Neural cell (in vitro differentiated cells): Measurements from ENCODE around the gene MICAL2. TPM values are rescaled to one million over a fixed set of nuclear protein-coding genes. Genes with fewer than 3 reads are reported as not detected.

Source experiments
- H2AFZ ChIP-seq: fragments of 200-600, 300-800 bp; sonication (generic), shearing (Covaris generic); 2 replicates; pipeline ENCODE4 v1.6.0; 2014; ENCODE audit warnings: low read depth, mild to moderate bottlenecking, antibody characterized with exemption, low read length, moderate library complexity
- H3F3A ChIP-seq: fragments of 200-600 bp; shearing (Covaris generic); 2 replicates; pipeline ENCODE4 v1.6.1; 2016; ENCODE audit warnings: mild to moderate bottlenecking, moderate library complexity, mixed read lengths, antibody characterized with exemption, low read length; ENCODE audit not compliant: insufficient read depth, poor library complexity, severe bottlenecking
- H3K27ac ChIP-seq: fragments of 200-600, 300-800 bp; sonication (generic), shearing (Covaris generic); 2 replicates; pipeline ENCODE4 v1.5.1; 2014; ENCODE audit warnings: mild to moderate bottlenecking, low read length, moderate library complexity
- H3K27me3 ChIP-seq: fragments of 300-800, 200-600 bp; sonication (generic), shearing (Covaris generic); 2 replicates; pipeline ENCODE4 v1.6.0; 2014; ENCODE audit warnings: mild to moderate bottlenecking, low read depth, low read length, moderate library complexity; ENCODE audit not compliant: insufficient read depth
- H3K36me3 ChIP-seq: fragments of 300-800, 200-600 bp; sonication (generic), shearing (Covaris generic); 2 replicates; pipeline ENCODE4 v1.5.1; 2014; ENCODE audit warnings: mild to moderate bottlenecking, antibody characterized with exemption, low read length, moderate library complexity; ENCODE audit not compliant: insufficient read depth
- H3K4me2 ChIP-seq: fragments of 300-800, 200-600 bp; sonication (generic), shearing (Covaris generic); 2 replicates; pipeline ENCODE4 v1.6.0; 2014; ENCODE audit warnings: mild to moderate bottlenecking, low read length
- H3K4me3 ChIP-seq: fragments of 300-800, 200-600 bp; sonication (generic), shearing (Covaris generic); 2 replicates; pipeline ENCODE4 v1.5.1; 2014; ENCODE audit warnings: mild to moderate bottlenecking, low read length, moderate library complexity
- H3K79me2 ChIP-seq: fragments of 200-600 bp; shearing (Covaris generic); replicated peaks from 2 replicates; pipeline ENCODE4 v1.6.0; 2014; ENCODE audit warnings: mild to moderate bottlenecking, low read length, moderate library complexity; ENCODE audit not compliant: insufficient read depth
- H3K9ac ChIP-seq: fragments of 300-800, 200-600 bp; sonication (generic), shearing (Covaris generic); 2 replicates; pipeline ENCODE4 v1.6.1; 2016; ENCODE audit warnings: mild to moderate bottlenecking, low read length, mixed read lengths
- H3K9me2 ChIP-seq: fragments of 200-600 bp; shearing (Covaris generic); 2 replicates; pipeline ENCODE4 v1.6.1; 2016; ENCODE audit warnings: mild to moderate bottlenecking, low read length, mixed read lengths; ENCODE audit not compliant: insufficient read depth
- H3K9me3 ChIP-seq: fragments of 200-600, 300-800 bp; sonication (generic), shearing (Covaris generic); 2 replicates; pipeline ENCODE4 v1.6.1; 2016; ENCODE audit warnings: mild to moderate bottlenecking, mixed run types, low read length, moderate library complexity, mixed read lengths
- H4K20me1 ChIP-seq: fragments of 200-600 bp; shearing (Covaris generic); 2 replicates; pipeline ENCODE4 v1.6.1; 2016; ENCODE audit warnings: mild to moderate bottlenecking, mixed run types; ENCODE audit not compliant: insufficient read depth
- CTCF ChIP-seq: fragments of 450-650 bp; IDR thresholded peaks from 2 replicates; pipeline ENCODE4 v1.5.1; 2014; ENCODE audit warnings: antibody characterized with exemption, mild to moderate bottlenecking, moderate library complexity; ENCODE audit not compliant: poor library complexity, severe bottlenecking
- EP300 ChIP-seq: fragments of 450-650 bp; conservative IDR thresholded peaks from 2 replicates; pipeline ENCODE4 v1.6.1; 2014; ENCODE audit warnings: antibody characterized with exemption, mild to moderate bottlenecking, moderate library complexity; ENCODE audit not compliant: poor library complexity, severe bottlenecking
- EZH2 ChIP-seq: fragments of 200-600, 300-800 bp; shearing (Covaris generic), sonication (generic); IDR thresholded peaks from 2 replicates; pipeline ENCODE4 v1.6.1; 2014; ENCODE audit warnings: antibody characterized with exemption, low read length, borderline replicate concordance, mild to moderate bottlenecking; ENCODE audit not compliant: insufficient read depth, poor library complexity, severe bottlenecking
- MXI1 ChIP-seq: fragments of 450-650 bp; conservative IDR thresholded peaks from 2 replicates; pipeline ENCODE4 v1.6.1; 2014; ENCODE audit warnings: antibody characterized with exemption, mild to moderate bottlenecking; ENCODE audit not compliant: poor library complexity, severe bottlenecking
- POLR2AphosphoS5 ChIP-seq: IDR thresholded peaks from 2 replicates; pipeline ENCODE4 v1.6.1; 2012
- RAD21 ChIP-seq: fragments of 450-650 bp; conservative IDR thresholded peaks from 2 replicates; pipeline ENCODE4 v1.6.1; 2014; ENCODE audit warnings: antibody characterized with exemption, mild to moderate bottlenecking, moderate library complexity
- REST ChIP-seq: IDR thresholded peaks from 2 replicates; pipeline ENCODE4 v1.6.1; 2012; ENCODE audit warnings: borderline replicate concordance
- SMC3 ChIP-seq: fragments of 450-650 bp; conservative IDR thresholded peaks from 2 replicates; pipeline ENCODE4 v1.6.1; 2014; ENCODE audit warnings: antibody characterized with exemption, mild to moderate bottlenecking, moderate library complexity; ENCODE audit not compliant: poor library complexity
- TAF1 ChIP-seq: IDR thresholded peaks from 2 replicates; pipeline ENCODE4 v1.6.1; 2012; ENCODE audit warnings: low read depth
- polyA plus RNA-seq: library from polyadenylated mRNA; depleted of rRNA; stranded (reverse); fragments of >200 nt; gene quantifications from 2 replicates; pipeline ENCODE4 v1.2.3, GENCODE V29; 2014

MICAL2 gene
- polyA plus RNA-seq, 1 donor from 2014 or later = 2.2 TPM

- Histone ChIP-seq H4K20me1 (no peaks in the 10 kb centered on the region), H2AFZ (no peak overlapping the region), H3K79me2 (no peaks in the 10 kb centered on the region), H3K4me3 (no peak overlapping the region), H3K9me2 (no peaks in the 10 kb centered on the region), H3K4me2 (no peak overlapping the region), H3K27ac (no peak overlapping the region), H3K9ac (no peak overlapping the region), H3K36me3 (no peaks in the 10 kb centered on the region), H3K9me3 (no peaks in the 10 kb centered on the region), H3K27me3 (no peaks in the 10 kb centered on the region), H3F3A (no peaks in the 10 kb centered on the region)
- no peak for TF ChIP-seq TAF1
- TF ChIP-seq REST = no peak
- no peak for TF ChIP-seq EZH2
- TF ChIP-seq MXI1 = no peak
- no peak for TF ChIP-seq EP300
- TF ChIP-seq POLR2AphosphoS5 = no peak
Observed at GRCh38 chr11:12207384-12208150, 97.2 kb downstream of the MICAL2 start.

GRCh38 chr11:12209096-12209495, 98.7 kb downstream of the MICAL2 start:
- H3K9me2 ChIP-seq = no peaks in the 10 kb centered on the region
- no peak overlapping the region for H3K4me3 ChIP-seq
- H3K9ac ChIP-seq = no peak overlapping the region

More at GRCh38 chr11:12209096-12209495, 98.7 kb downstream of the MICAL2 start:
- H4K20me1 ChIP-seq = no peaks in the 10 kb centered on the region
- no peaks in the 10 kb centered on the region for H3K9me3 ChIP-seq
- no peak overlapping the region for H3K4me2 ChIP-seq
- TF ChIP-seq TAF1 (no peak), EP300 (no peak), RAD21 (no peak), EZH2 (no peak), SMC3 (no peak), CTCF (no peak), POLR2AphosphoS5 (no peak), MXI1 (no peak), REST (no peak)
- H3K79me2 ChIP-seq = no peaks in the 10 kb centered on the region
- no peak overlapping the region for H3K27ac ChIP-seq
- no peak overlapping the region for H2AFZ ChIP-seq
- no peaks in the 10 kb centered on the region for H3K36me3 ChIP-seq
- no peaks in the 10 kb centered on the region for H3F3A ChIP-seq
- no peaks in the 10 kb centered on the region for H3K27me3 ChIP-seq
